ENCODE data around the gene RBFOX1. TPM values are rescaled to one million over a fixed set of nuclear protein-coding genes. Genes with fewer than 3 reads are reported as not detected.

RBFOX1 gene
- total RNA-seq, 4 donors from 2014 or later: 0.12 to 0.54 TPM; not detected in 2

GRCh38 chr16:7716660-7717550, 384.3 kb downstream of the RBFOX1 start:
- Histone ChIP-seq H3K9me3 (no peaks in the 10 kb centered on the region), H3K36me3 (no peaks in the 10 kb centered on the region), H3K27ac (no peak overlapping the region), H3K27me3 (no peaks in the 10 kb centered on the region), H3K4me3 (no peak overlapping the region), H3K4me1 (no peaks in the 10 kb centered on the region)
- TF ChIP-seq POLR2AphosphoS5 (IDR thresholded peaks at IDR 0.05) (no peak), EP300 (IDR thresholded peaks at IDR 0.05) (no peak), CTCF (IDR thresholded peaks at IDR 0.05) (no peak), POLR2A (IDR thresholded peaks at IDR 0.05) (no peak)
- WGBS, 2 donors (ENCODE audit: low coverage in 1 of 2): 33 to 100% methylated on average over 1 to 11 of the region's 18 CpGs
- ATAC-seq: no peak

GRCh38 chr16:7722761-7723160, 390.1 kb downstream of the RBFOX1 start:
- no peak for TF ChIP-seq CTCF (IDR thresholded peaks at IDR 0.05)
- TF ChIP-seq POLR2A (IDR thresholded peaks at IDR 0.05): no peak
- TF ChIP-seq POLR2AphosphoS5 (IDR thresholded peaks at IDR 0.05): no peak
- TF ChIP-seq EP300 (IDR thresholded peaks at IDR 0.05): no peak
- no peaks in the 10 kb centered on the region for H3K4me1 ChIP-seq

GRCh38 chr16:7731141-7731540, 398.5 kb downstream of the RBFOX1 start:
- TF ChIP-seq CTCF (IDR thresholded peaks at IDR 0.05) (no peak), EP300 (IDR thresholded peaks at IDR 0.05) (no peak), POLR2A (IDR thresholded peaks at IDR 0.05) (no peak), POLR2AphosphoS5 (IDR thresholded peaks at IDR 0.05) (no peak)
- no peak overlapping the region for H3K4me3 ChIP-seq
- no peaks in the 10 kb centered on the region for H3K36me3 ChIP-seq
- WGBS, 2 donors (ENCODE audit: low coverage in 1 of 2): 50 to 52% methylated on average over 3 to 5 of the region's 5 CpGs
- ATAC-seq: no peak
- no peaks in the 10 kb centered on the region for H3K9me3 ChIP-seq
- H3K4me1 ChIP-seq: no peaks in the 10 kb centered on the region
- no peak overlapping the region for H3K27ac ChIP-seq
- no peaks in the 10 kb centered on the region for H3K27me3 ChIP-seq

More at GRCh38 chr16:7722761-7723160, 390.1 kb downstream of the RBFOX1 start:
- H3K9me3 ChIP-seq: no peaks in the 10 kb centered on the region
- H3K36me3 ChIP-seq: no peaks in the 10 kb centered on the region
- H3K27me3 ChIP-seq: no peaks in the 10 kb centered on the region
- H3K27ac ChIP-seq: no peak overlapping the region
- 33 to 100% methylated on average over 1 to 4 of the region's 4 CpGs for WGBS, 2 donors (ENCODE audit: low coverage in 1 of 2)
- no peak overlapping the region for H3K4me3 ChIP-seq
- ATAC-seq: no peak

- no peak overlapping the region for H3K27ac ChIP-seq
- WGBS, 2 donors (ENCODE audit: low coverage in 1 of 2): 0% methylated on average over 1 of the region's 1 CpG
- ATAC-seq: no peak
These were observed 403.6 kb downstream of the RBFOX1 start for GRCh38 chr16:7736138-7736665.

More at GRCh38 chr16:7736138-7736665, 403.6 kb downstream of the RBFOX1 start:
- H3K9me3 ChIP-seq: no peaks in the 10 kb centered on the region
- no peaks in the 10 kb centered on the region for H3K4me1 ChIP-seq
- no peaks in the 10 kb centered on the region for H3K36me3 ChIP-seq
- no peak overlapping the region for H3K4me3 ChIP-seq
- TF ChIP-seq EP300 (IDR thresholded peaks at IDR 0.05): no peak
- TF ChIP-seq POLR2AphosphoS5 (IDR thresholded peaks at IDR 0.05): no peak
- TF ChIP-seq CTCF (IDR thresholded peaks at IDR 0.05): no peak
- TF ChIP-seq POLR2A (IDR thresholded peaks at IDR 0.05): no peak
- no peaks in the 10 kb centered on the region for H3K27me3 ChIP-seq
